Tongue (tissue), 2 donors: ENCODE data around the gene ADAP2. TPM values are rescaled to one million over a fixed set of nuclear protein-coding genes. Genes with fewer than 3 reads are reported as not detected.
"Not testable (repeated sequence)": the region's sequence is repeated elsewhere in the genome, so short reads cannot be mapped to it uniquely, and the experiment has no call there.

Experiments used
- DNase-seq: peaks from one replicate; pipeline ENCODE4 v3.0.0-alpha.2; 2015
- total RNA-seq: library from RNA; depleted of rRNA; stranded (reverse); fragments of >200 nt; gene quantifications from one replicate; pipeline ENCODE4 v1.2.3, GENCODE V29; 2014

Gene ADAP2
- total RNA-seq, 1 donor from 2014 or later, result 5.5 TPM

GRCh38 chr17:30930495-30930894 is 8.8 kb downstream of the ADAP2 start:
- no peak for DNase-seq

- not testable (repeated sequence) for DNase-seq
Observed at GRCh38 chr17:30931582-30931981, 9.8 kb downstream of the ADAP2 start.

DNA sequence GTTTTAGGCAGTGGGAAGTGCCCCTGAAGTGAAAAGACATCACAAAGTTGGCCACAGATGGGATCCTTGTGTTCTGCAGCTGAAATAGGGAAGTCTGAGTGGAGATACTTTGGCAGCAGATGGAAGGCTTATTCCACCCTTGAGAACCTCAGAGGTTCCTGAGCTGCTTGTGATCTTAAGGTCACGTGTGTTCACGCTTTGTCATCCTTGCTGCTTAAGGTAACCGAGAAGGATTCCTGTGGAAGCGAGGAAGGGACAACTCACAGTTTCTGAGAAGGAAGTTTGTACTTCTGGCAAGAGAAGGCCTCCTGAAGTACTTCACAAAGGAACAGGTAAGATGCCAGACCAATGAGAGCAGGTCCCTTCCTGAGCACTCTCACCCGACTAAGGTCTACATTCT is 12.2 kb downstream of the ADAP2 start:
- no peak for DNase-seq

DNA sequence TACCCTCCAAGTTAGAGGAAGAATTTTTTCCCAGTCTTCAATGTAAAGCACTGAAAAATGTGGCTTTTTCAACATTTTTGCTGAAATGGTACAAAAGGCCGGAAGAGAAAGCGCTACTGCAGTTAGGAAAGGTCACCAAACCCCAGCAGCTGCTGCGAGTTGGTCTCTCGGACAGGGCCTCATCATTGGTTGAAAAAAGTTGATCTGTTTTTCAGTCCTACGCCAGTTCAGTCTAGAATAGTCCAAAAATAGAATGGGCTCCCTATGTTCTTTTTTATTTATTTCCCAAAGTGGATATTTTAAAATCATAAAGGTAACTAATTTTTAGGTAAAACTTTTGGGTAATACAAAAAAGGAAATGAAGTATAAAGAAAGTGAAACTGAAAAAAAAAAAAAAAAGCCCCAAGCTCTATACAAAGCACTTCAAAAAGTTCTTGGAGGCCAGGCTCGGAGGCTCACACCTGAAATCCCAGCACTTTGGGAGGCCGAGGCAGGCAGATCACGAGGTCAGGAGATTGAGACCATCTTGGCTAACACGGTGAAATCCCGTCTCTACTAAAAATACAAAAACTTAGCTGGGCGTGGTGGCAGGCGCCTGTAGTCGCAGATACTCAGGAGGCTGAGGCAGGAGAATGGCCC is 17.4 kb downstream of the ADAP2 start:
- no peak for DNase-seq

GRCh38 chr17:30942308-30943079 is 20.7 kb downstream of the ADAP2 start:
- no peak for DNase-seq

DNA sequence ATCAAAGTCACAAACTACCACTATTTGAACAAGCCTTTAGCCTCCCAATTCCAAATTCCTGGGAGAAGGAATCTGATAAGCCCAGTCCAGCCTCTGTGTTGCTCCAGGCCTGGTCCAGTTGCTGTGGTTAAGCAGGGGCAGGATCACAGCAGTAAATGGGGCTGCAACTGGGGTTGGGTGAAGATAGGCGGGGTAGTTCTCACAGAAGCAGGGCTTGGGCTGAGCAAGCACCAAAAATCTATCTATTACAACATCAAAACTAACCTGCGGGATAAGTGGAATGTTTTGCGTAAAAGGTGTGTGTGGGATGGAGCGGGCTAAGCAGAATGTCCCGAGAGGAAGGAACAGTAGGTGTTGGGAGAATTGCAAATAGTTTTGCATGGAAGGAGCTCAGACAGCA is 26.1 kb downstream of the ADAP2 start:
- no peak for DNase-seq

DNA sequence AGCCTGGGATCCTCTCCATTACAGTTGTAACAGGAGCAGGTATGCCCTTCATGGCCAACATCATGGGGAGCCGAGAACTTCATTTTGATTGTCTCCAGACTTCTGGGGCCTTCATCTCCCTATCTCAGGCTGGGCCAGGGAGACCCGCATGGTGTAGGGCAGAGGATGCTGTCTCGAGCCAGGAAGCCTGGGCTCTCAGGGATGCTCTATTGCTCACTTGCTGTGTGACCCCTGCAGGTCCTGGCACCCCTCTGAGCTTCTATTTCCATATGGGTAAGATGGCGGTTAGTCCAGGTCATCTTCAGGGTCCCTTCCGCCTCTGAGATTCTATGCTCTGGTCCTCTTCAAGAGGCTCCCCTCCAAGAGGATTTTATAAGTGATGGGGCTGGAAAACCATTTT is 28.4 kb downstream of the ADAP2 start:
- DNase-seq, result no peak

- peak; percentile 78 for DNase-seq
Observed at GRCh38 chr17:30950669-30951399, 29.1 kb downstream of the ADAP2 start.

- DNase-seq, result no peak
Observed at GRCh38 chr17:30952638-30953393, 31.1 kb downstream of the ADAP2 start.

- no peak for DNase-seq
Observed at GRCh38 chr17:30954046-30954830, 32.5 kb downstream of the ADAP2 start.

GRCh38 chr17:30956764-30957374 is 35.1 kb downstream of the ADAP2 start:
- DNase-seq, result no peak

DNA sequence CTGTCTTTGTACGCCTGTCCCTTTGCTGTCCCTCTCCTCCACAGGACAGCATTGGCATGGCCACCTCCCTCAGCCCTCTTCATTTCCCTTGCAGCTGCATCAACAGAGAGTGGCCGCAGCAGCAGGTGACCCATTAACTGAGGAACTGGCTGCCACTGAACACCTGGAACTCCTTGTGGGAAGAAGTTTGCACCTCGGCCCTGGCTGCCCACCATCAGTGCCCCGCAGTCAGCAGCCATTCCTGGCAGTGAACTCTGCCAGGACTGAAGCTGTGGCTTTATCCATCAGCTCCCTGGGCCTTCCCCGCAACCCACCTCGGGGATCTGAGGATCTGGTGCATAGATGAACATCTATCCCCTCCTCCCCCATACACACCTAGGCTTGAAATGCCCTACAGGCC is 36.0 kb downstream of the ADAP2 start:
- DNase-seq, result no peak

DNA sequence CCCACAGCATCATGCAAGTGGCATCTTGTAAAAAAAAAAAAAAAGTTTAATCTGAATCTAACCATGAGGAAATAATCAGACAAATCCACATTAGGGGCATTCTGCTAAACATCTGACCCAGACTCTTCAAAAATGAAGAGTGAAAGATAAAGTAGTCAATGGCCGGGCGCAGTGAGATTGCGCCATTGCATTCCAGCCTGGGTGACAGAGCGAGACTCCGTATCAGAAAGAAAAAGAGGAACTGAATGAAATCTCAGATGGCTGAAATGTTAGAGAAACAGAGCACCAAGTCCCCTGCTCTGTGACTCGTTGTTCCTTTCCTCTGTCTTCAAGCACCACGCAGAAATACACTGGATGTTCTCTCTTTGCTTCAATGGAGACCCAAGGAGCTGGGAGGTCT is 36.4 kb downstream of the ADAP2 start:
- DNase-seq, result no peak

DNA sequence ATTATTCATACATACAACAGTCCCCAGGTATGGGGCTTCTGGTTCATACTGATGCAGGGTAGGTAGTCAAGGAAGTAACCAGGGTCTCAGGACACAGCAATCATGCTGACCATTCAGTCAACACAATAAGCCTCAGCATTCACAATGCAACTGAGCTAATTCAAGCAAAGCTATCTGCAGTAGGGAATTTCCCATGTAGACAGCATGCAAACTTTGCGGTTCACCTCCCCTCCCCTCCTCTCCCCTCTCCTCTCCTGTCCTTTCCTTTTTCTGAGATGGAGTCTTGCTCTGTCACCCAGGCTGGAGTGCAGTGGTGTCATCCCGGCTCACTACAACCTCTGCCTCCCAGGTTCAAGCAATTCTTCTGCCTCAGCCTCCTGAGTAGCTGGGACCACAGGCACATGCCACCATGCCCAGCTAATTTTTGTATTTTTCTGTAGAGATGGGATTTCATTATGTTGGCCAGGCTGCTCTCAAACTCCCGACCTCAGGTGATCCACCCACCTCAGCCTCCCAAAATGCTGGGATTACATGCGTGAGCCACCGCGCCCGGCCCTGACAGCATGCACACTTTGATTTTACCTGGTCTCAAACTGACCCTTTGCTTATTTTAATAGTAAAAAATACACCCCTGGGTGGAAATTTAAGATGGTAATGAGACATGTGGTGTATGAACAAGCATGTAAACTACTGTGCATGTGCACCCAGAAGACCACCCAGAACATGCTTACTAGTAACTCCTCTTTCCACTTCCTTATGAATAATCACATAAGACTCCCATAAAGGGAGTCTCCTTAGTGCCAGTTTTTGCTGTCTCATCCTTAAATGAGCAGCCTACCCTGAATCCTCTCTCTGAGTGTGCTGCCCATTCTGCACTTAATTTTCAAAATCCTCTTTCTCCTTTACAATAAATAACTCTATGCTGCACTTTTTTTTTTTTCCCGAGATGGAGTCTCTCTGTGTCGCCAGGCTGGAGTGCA is 39.8 kb downstream of the ADAP2 start:
- DNase-seq, result no peak

- DNase-seq, result not testable (repeated sequence)
Observed at GRCh38 chr17:30964312-30964711, 42.6 kb downstream of the ADAP2 start.

DNA sequence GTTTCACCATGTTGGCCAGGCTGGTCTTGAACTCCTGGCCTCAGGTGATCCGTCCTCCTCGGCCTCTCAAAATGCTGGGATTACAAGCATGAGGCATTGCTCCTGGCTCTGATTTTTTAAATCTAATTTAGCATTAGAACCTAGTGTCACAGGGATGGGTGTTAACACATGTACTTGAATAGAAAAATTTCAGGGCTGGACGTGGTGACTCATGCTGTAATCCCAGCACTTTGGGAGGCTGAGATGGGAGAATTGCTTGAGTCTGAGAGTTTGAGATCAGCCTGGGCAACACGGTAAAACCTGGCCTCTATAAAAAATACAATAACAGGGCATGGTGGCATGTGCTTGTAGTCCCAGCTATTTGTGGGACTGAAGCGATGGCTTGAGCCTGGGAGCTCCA is 43.1 kb downstream of the ADAP2 start:
- DNase-seq, result no peak

DNA sequence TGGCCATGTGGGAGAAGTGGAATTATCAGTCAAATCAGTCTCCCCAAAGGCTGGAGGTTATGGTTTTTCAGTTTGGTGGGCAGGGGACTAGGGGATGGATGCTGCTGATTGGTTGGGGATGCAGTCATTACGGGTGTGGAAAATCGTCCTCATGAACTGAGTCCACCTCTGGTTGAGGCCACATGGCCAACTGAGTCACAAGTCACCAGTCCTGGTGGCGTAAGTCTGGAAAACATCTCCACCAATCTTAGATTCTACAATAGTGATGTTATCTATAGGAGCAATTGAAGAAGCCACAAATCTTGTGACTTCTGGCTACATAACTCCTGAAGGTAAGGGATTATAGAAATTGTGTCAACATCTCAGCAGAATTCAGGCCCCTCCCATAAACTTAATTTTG is 43.9 kb downstream of the ADAP2 start:
- no peak for DNase-seq

- DNase-seq, result not testable (repeated sequence)
Observed at GRCh38 chr17:30967911-30968310, 46.2 kb downstream of the ADAP2 start.

- DNase-seq, result peak; percentile 48
Observed at GRCh38 chr17:30969989-30970830, 48.5 kb downstream of the ADAP2 start.
